ENCODE data around the gene NLGN1. TPM values are rescaled to one million over a fixed set of nuclear protein-coding genes. Genes with fewer than 3 reads are reported as not detected.
"Not testable (repeated sequence)": the region's sequence is repeated elsewhere in the genome, so short reads cannot be mapped to it uniquely, and the experiment has no call there.

The NLGN1 gene
- total RNA-seq, 1 donor from 2014 or later, result 5.7 TPM

- Histone ChIP-seq H3K27ac (ENCODE audit: low read depth, low read length) (no peak overlapping the region), H3K36me3 (ENCODE audit: control insufficient read depth in 3 of 3, insufficient read depth in 3 of 3, low read length in 3 of 3) (no peaks in the 10 kb centered on the region), H3K4me1 (ENCODE audit: control insufficient read depth in 3 of 3, insufficient read depth in 3 of 3, low read length in 3 of 3) (no peaks in the 10 kb centered on the region), H3K9me3 (ENCODE audit: control insufficient read depth in 3 of 3, low read length in 3 of 3) (no peaks in the 10 kb centered on the region), H3K27me3 (ENCODE audit: control insufficient read depth in 3 of 3, insufficient read depth in 3 of 3, low read length in 3 of 3) (no peaks in the 10 kb centered on the region), H3K4me3 (ENCODE audit: low read length in 3 of 3) (no peak overlapping the region), H3K9ac (ENCODE audit: low read depth in 1 of 3, low read length in 3 of 3) (no peak overlapping the region)
Observed at GRCh38 chr3:173416070-173416469, 18.5 kb downstream of the NLGN1 start.

GRCh38 chr3:173429076-173429475 is 31.5 kb downstream of the NLGN1 start:
- Histone ChIP-seq H3K36me3 (ENCODE audit: control insufficient read depth in 3 of 3, insufficient read depth in 3 of 3, low read length in 3 of 3) (no peaks in the 10 kb centered on the region), H3K27me3 (ENCODE audit: control insufficient read depth in 3 of 3, insufficient read depth in 3 of 3, low read length in 3 of 3) (no peaks in the 10 kb centered on the region), H3K4me1 (ENCODE audit: control insufficient read depth in 3 of 3, insufficient read depth in 3 of 3, low read length in 3 of 3) (no peaks in the 10 kb centered on the region), H3K27ac (ENCODE audit: low read depth, low read length) (no peak overlapping the region), H3K9me3 (ENCODE audit: control insufficient read depth in 3 of 3, low read length in 3 of 3) (peaks cover 0 to 6% (median 0%) of the 10 kb centered on the region in 3 donors), H3K9ac (ENCODE audit: low read depth in 1 of 3, low read length in 3 of 3) (no peak overlapping the region), H3K4me3 (ENCODE audit: low read length in 3 of 3) (no peak overlapping the region)

GRCh38 chr3:173429527-173429926 is 32.0 kb downstream of the NLGN1 start:
- no peak overlapping the region for H3K27ac ChIP-seq (ENCODE audit: low read depth, low read length)
- no peaks in the 10 kb centered on the region for H3K4me1 ChIP-seq (ENCODE audit: control insufficient read depth in 3 of 3, insufficient read depth in 3 of 3, low read length in 3 of 3)
- H3K9ac ChIP-seq (ENCODE audit: low read depth in 1 of 3, low read length in 3 of 3), result no peak overlapping the region
- peaks cover 0 to 6% (median 0%) of the 10 kb centered on the region in 3 donors for H3K9me3 ChIP-seq (ENCODE audit: control insufficient read depth in 3 of 3, low read length in 3 of 3)
- H3K36me3 ChIP-seq (ENCODE audit: control insufficient read depth in 3 of 3, insufficient read depth in 3 of 3, low read length in 3 of 3), result no peaks in the 10 kb centered on the region
- no peak overlapping the region for H3K4me3 ChIP-seq (ENCODE audit: low read length in 3 of 3)
- H3K27me3 ChIP-seq (ENCODE audit: control insufficient read depth in 3 of 3, insufficient read depth in 3 of 3, low read length in 3 of 3), result no peaks in the 10 kb centered on the region

GRCh38 chr3:173430576-173430975 is 33.0 kb downstream of the NLGN1 start:
- no peaks in the 10 kb centered on the region for H3K27me3 ChIP-seq (ENCODE audit: control insufficient read depth in 3 of 3, insufficient read depth in 3 of 3, low read length in 3 of 3)
- H3K4me1 ChIP-seq (ENCODE audit: control insufficient read depth in 3 of 3, insufficient read depth in 3 of 3, low read length in 3 of 3), result no peaks in the 10 kb centered on the region
- peaks cover 0 to 6% (median 0%) of the 10 kb centered on the region in 3 donors for H3K9me3 ChIP-seq (ENCODE audit: control insufficient read depth in 3 of 3, low read length in 3 of 3)
- no peak overlapping the region for H3K9ac ChIP-seq (ENCODE audit: low read depth in 1 of 3, low read length in 3 of 3)
- no peak overlapping the region for H3K27ac ChIP-seq (ENCODE audit: low read depth, low read length)
- H3K36me3 ChIP-seq (ENCODE audit: control insufficient read depth in 3 of 3, insufficient read depth in 3 of 3, low read length in 3 of 3), result no peaks in the 10 kb centered on the region
- no peak overlapping the region for H3K4me3 ChIP-seq (ENCODE audit: low read length in 3 of 3)

GRCh38 chr3:173439004-173439403 is 41.5 kb downstream of the NLGN1 start:
- Histone ChIP-seq H3K27me3 (ENCODE audit: control insufficient read depth in 3 of 3, insufficient read depth in 3 of 3, low read length in 3 of 3) (no peaks in the 10 kb centered on the region), H3K27ac (ENCODE audit: low read depth, low read length) (no peak overlapping the region), H3K36me3 (ENCODE audit: control insufficient read depth in 3 of 3, insufficient read depth in 3 of 3, low read length in 3 of 3) (no peaks in the 10 kb centered on the region), H3K9me3 (ENCODE audit: control insufficient read depth in 3 of 3, low read length in 3 of 3) (no peaks in the 10 kb centered on the region), H3K4me1 (ENCODE audit: control insufficient read depth in 3 of 3, insufficient read depth in 3 of 3, low read length in 3 of 3) (no peaks in the 10 kb centered on the region), H3K4me3 (ENCODE audit: low read length in 3 of 3) (no peak overlapping the region), H3K9ac (ENCODE audit: low read depth in 1 of 3, low read length in 3 of 3) (no peak overlapping the region)

GRCh38 chr3:173440514-173440913 is 43.0 kb downstream of the NLGN1 start:
- no peaks in the 10 kb centered on the region for H3K36me3 ChIP-seq (ENCODE audit: control insufficient read depth in 3 of 3, insufficient read depth in 3 of 3, low read length in 3 of 3)
- no peak overlapping the region for H3K4me3 ChIP-seq (ENCODE audit: low read length in 3 of 3)
- no peak overlapping the region for H3K27ac ChIP-seq (ENCODE audit: low read depth, low read length)
- no peak overlapping the region for H3K9ac ChIP-seq (ENCODE audit: low read depth in 1 of 3, low read length in 3 of 3)
- no peaks in the 10 kb centered on the region for H3K4me1 ChIP-seq (ENCODE audit: control insufficient read depth in 3 of 3, insufficient read depth in 3 of 3, low read length in 3 of 3)
- no peaks in the 10 kb centered on the region for H3K27me3 ChIP-seq (ENCODE audit: control insufficient read depth in 3 of 3, insufficient read depth in 3 of 3, low read length in 3 of 3)
- no peaks in the 10 kb centered on the region for H3K9me3 ChIP-seq (ENCODE audit: control insufficient read depth in 3 of 3, low read length in 3 of 3)

- not testable (repeated sequence) for H3K4me3 ChIP-seq (ENCODE audit: low read length in 3 of 3); H3K36me3 ChIP-seq (ENCODE audit: control insufficient read depth in 3 of 3, insufficient read depth in 3 of 3, low read length in 3 of 3); H3K9me3 ChIP-seq (ENCODE audit: control insufficient read depth in 3 of 3, low read length in 3 of 3); H3K27ac ChIP-seq (ENCODE audit: low read depth, low read length); H3K9ac ChIP-seq (ENCODE audit: low read depth in 1 of 3, low read length in 3 of 3); H3K4me1 ChIP-seq (ENCODE audit: control insufficient read depth in 3 of 3, insufficient read depth in 3 of 3, low read length in 3 of 3); H3K27me3 ChIP-seq (ENCODE audit: control insufficient read depth in 3 of 3, insufficient read depth in 3 of 3, low read length in 3 of 3)
Observed at GRCh38 chr3:173451561-173451960, 54.0 kb downstream of the NLGN1 start.

GRCh38 chr3:173463250-173463649 is 65.7 kb downstream of the NLGN1 start:
- no peak overlapping the region for H3K9ac ChIP-seq (ENCODE audit: low read depth in 1 of 3, low read length in 3 of 3)
- no peak overlapping the region for H3K27ac ChIP-seq (ENCODE audit: low read depth, low read length)
- H3K36me3 ChIP-seq (ENCODE audit: control insufficient read depth in 3 of 3, insufficient read depth in 3 of 3, low read length in 3 of 3), result no peaks in the 10 kb centered on the region
- no peaks in the 10 kb centered on the region for H3K27me3 ChIP-seq (ENCODE audit: control insufficient read depth in 3 of 3, insufficient read depth in 3 of 3, low read length in 3 of 3)
- H3K4me3 ChIP-seq (ENCODE audit: low read length in 3 of 3), result no peak overlapping the region
- H3K4me1 ChIP-seq (ENCODE audit: control insufficient read depth in 3 of 3, insufficient read depth in 3 of 3, low read length in 3 of 3), result no peaks in the 10 kb centered on the region
- no peaks in the 10 kb centered on the region for H3K9me3 ChIP-seq (ENCODE audit: control insufficient read depth in 3 of 3, low read length in 3 of 3)

GRCh38 chr3:173465112-173465511 is 67.6 kb downstream of the NLGN1 start:
- Histone ChIP-seq H3K27ac (ENCODE audit: low read depth, low read length) (no peak overlapping the region), H3K9me3 (ENCODE audit: control insufficient read depth in 3 of 3, low read length in 3 of 3) (no peaks in the 10 kb centered on the region), H3K4me3 (ENCODE audit: low read length in 3 of 3) (no peak overlapping the region), H3K27me3 (ENCODE audit: control insufficient read depth in 3 of 3, insufficient read depth in 3 of 3, low read length in 3 of 3) (no peaks in the 10 kb centered on the region), H3K4me1 (ENCODE audit: control insufficient read depth in 3 of 3, insufficient read depth in 3 of 3, low read length in 3 of 3) (no peaks in the 10 kb centered on the region), H3K9ac (ENCODE audit: low read depth in 1 of 3, low read length in 3 of 3) (no peak overlapping the region), H3K36me3 (ENCODE audit: control insufficient read depth in 3 of 3, insufficient read depth in 3 of 3, low read length in 3 of 3) (no peaks in the 10 kb centered on the region)

- no peak overlapping the region for H3K27ac ChIP-seq (ENCODE audit: low read depth, low read length)
- no peaks in the 10 kb centered on the region for H3K36me3 ChIP-seq (ENCODE audit: control insufficient read depth in 3 of 3, insufficient read depth in 3 of 3, low read length in 3 of 3)
- H3K27me3 ChIP-seq (ENCODE audit: control insufficient read depth in 3 of 3, insufficient read depth in 3 of 3, low read length in 3 of 3), result no peaks in the 10 kb centered on the region
- no peak overlapping the region for H3K9ac ChIP-seq (ENCODE audit: low read depth in 1 of 3, low read length in 3 of 3)
- H3K4me3 ChIP-seq (ENCODE audit: low read length in 3 of 3), result no peak overlapping the region
- no peaks in the 10 kb centered on the region for H3K9me3 ChIP-seq (ENCODE audit: control insufficient read depth in 3 of 3, low read length in 3 of 3)
- no peaks in the 10 kb centered on the region for H3K4me1 ChIP-seq (ENCODE audit: control insufficient read depth in 3 of 3, insufficient read depth in 3 of 3, low read length in 3 of 3)
Observed at GRCh38 chr3:173465898-173466678, 68.5 kb downstream of the NLGN1 start.
